Measurements from ENCODE around the gene PTCH2.

DNA sequence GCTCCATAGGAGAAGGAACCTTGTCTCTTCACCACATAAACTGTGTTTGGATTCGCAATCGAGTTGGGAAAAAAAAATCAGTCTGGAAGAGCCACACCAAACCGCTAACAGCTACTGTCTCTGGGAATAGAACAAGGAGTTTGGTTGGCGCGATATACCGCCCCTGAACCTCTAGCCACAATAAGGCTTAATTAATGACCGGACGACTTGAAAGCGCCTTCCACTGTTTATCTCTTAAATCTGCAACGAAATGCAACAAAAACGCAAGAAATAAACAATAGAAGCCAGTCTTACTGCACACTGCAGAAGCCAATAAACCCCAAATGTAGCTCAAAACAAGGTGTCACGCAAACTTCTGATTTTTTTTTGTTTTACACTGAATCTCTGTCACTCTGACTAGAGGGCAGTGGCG, 23.9 kb downstream of the PTCH2 start:
- TF ChIP-seq, protein P1, sequence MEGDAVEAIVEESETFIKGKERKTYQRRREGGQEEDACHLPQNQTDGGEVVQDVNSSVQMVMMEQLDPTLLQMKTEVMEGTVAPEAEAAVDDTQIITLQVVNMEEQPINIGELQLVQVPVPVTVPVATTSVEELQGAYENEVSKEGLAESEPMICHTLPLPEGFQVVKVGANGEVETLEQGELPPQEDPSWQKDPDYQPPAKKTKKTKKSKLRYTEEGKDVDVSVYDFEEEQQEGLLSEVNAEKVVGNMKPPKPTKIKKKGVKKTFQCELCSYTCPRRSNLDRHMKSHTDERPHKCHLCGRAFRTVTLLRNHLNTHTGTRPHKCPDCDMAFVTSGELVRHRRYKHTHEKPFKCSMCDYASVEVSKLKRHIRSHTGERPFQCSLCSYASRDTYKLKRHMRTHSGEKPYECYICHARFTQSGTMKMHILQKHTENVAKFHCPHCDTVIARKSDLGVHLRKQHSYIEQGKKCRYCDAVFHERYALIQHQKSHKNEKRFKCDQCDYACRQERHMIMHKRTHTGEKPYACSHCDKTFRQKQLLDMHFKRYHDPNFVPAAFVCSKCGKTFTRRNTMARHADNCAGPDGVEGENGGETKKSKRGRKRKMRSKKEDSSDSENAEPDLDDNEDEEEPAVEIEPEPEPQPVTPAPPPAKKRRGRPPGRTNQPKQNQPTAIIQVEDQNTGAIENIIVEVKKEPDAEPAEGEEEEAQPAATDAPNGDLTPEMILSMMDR (IDR thresholded peaks at IDR 0.05) = no peak
- TF ChIP-seq EP300 (IDR thresholded peaks at IDR 0.05) = no peak
- TF ChIP-seq POLR2A (IDR thresholded peaks at IDR 0.05) = no peak
